ENCODE data around the gene LAMB1. TPM values are rescaled to one million over a fixed set of nuclear protein-coding genes. Genes with fewer than 3 reads are reported as not detected.
"Not testable (repeated sequence)": the region's sequence is repeated elsewhere in the genome, so short reads cannot be mapped to it uniquely, and the experiment has no call there.

LAMB1 gene
- total and polyA plus RNA-seq, 4 donors = 95.9 to 285 (median 173) TPM

GRCh38 chr7:107959527-107959898 lies 43.4 kb downstream of the LAMB1 start:
- no peak for DNase-seq
- H3K9me3 ChIP-seq (ENCODE audit: control insufficient read depth in 4 of 4, insufficient read depth in 3 of 4, low read length in 3 of 4) = no peaks in the 10 kb centered on the region
- no peak for TF ChIP-seq CTCF (IDR thresholded peaks at IDR 0.05; ENCODE audit: control extremely low read depth, extremely low read depth)
- ATAC-seq (ENCODE audit: insufficient read depth, low FRiP score) = no peak
- peaks cover 2 to 35% (median 17%) of the 10 kb centered on the region in 4 donors for H3K36me3 ChIP-seq (ENCODE audit: control insufficient read depth in 4 of 4, insufficient read depth in 4 of 4, low read length in 4 of 4)
- WGBS, 2 donors = 84 to 88% methylated on average over 10 of the region's 10 CpGs
- H3K4me1 ChIP-seq (ENCODE audit: control insufficient read depth in 5 of 5, insufficient read depth in 5 of 5, low read length in 5 of 5) = peaks cover 0 to 19% (median 4%) of the 10 kb centered on the region in 5 donors
- H3K27me3 ChIP-seq (ENCODE audit: control insufficient read depth in 3 of 3, insufficient read depth in 3 of 3, low read length in 2 of 3) = no peaks in the 10 kb centered on the region
- H3K9ac ChIP-seq (ENCODE audit: insufficient read depth in 1 of 2, low read length in 2 of 2) = no peak overlapping the region
- H3K4me3 ChIP-seq = no peak overlapping the region
- no peak overlapping the region for H3K27ac ChIP-seq (ENCODE audit: low read depth in 1 of 2, low read length in 1 of 2)

GRCh38 chr7:107958764-107959526 lies 44.0 kb downstream of the LAMB1 start:
- Histone ChIP-seq H3K27ac (ENCODE audit: low read depth in 1 of 2, low read length in 1 of 2) (peak overlapping the region in 1 of 2 donors; percentile 62), H3K9me3 (ENCODE audit: control insufficient read depth in 4 of 4, insufficient read depth in 3 of 4, low read length in 3 of 4) (no peaks in the 10 kb centered on the region), H3K4me1 (ENCODE audit: control insufficient read depth in 5 of 5, insufficient read depth in 5 of 5, low read length in 5 of 5) (peaks cover 0 to 19% (median 4%) of the 10 kb centered on the region in 5 donors), H3K27me3 (ENCODE audit: control insufficient read depth in 3 of 3, insufficient read depth in 3 of 3, low read length in 2 of 3) (no peaks in the 10 kb centered on the region), H3K4me3 (no peak overlapping the region), H3K36me3 (ENCODE audit: control insufficient read depth in 4 of 4, insufficient read depth in 4 of 4, low read length in 4 of 4) (peaks cover 2 to 30% (median 16%) of the 10 kb centered on the region in 4 donors), H3K9ac (ENCODE audit: insufficient read depth in 1 of 2, low read length in 2 of 2) (no peak overlapping the region)
- 79 to 87% methylated on average over 14 of the region's 14 CpGs for WGBS, 2 donors
- DNase-seq = peak in 2 of 3 donors; percentile 54 to 82
- peak; percentile 64 for ATAC-seq (ENCODE audit: insufficient read depth, low FRiP score)
- TF ChIP-seq CTCF (IDR thresholded peaks at IDR 0.05; ENCODE audit: control extremely low read depth, extremely low read depth) = no peak

- Histone ChIP-seq H3K9me3 (ENCODE audit: control insufficient read depth in 4 of 4, insufficient read depth in 3 of 4, low read length in 3 of 4) (no peaks in the 10 kb centered on the region), H3K27ac (ENCODE audit: low read depth in 1 of 2, low read length in 1 of 2) (no peak overlapping the region), H3K27me3 (ENCODE audit: control insufficient read depth in 3 of 3, insufficient read depth in 3 of 3, low read length in 2 of 3) (no peaks in the 10 kb centered on the region), H3K4me3 (no peak overlapping the region), H3K4me1 (ENCODE audit: control insufficient read depth in 5 of 5, insufficient read depth in 5 of 5, low read length in 5 of 5) (peaks cover 0 to 19% (median 4%) of the 10 kb centered on the region in 5 donors), H3K9ac (ENCODE audit: insufficient read depth in 1 of 2, low read length in 2 of 2) (no peak overlapping the region), H3K36me3 (ENCODE audit: control insufficient read depth in 4 of 4, insufficient read depth in 4 of 4, low read length in 4 of 4) (peaks cover 0 to 38% (median 16%) of the 10 kb centered on the region in 4 donors)
- no peak for TF ChIP-seq CTCF (IDR thresholded peaks at IDR 0.05; ENCODE audit: control extremely low read depth, extremely low read depth)
- DNase-seq (peak in 1 of 3 donors; percentile 37), ATAC-seq (ENCODE audit: insufficient read depth, low FRiP score) (no peak)
- WGBS, 2 donors = 75 to 88% methylated on average over 2 of the region's 2 CpGs
Observed at GRCh38 chr7:107957436-107957835, 45.5 kb downstream of the LAMB1 start.

GRCh38 chr7:107956950-107957349 lies 46.0 kb downstream of the LAMB1 start:
- not testable (repeated sequence) for H3K9ac ChIP-seq (ENCODE audit: insufficient read depth in 1 of 2, low read length in 2 of 2); H3K4me3 ChIP-seq; H3K27ac ChIP-seq (ENCODE audit: low read depth in 1 of 2, low read length in 1 of 2); DNase-seq; ATAC-seq (ENCODE audit: insufficient read depth, low FRiP score); H3K9me3 ChIP-seq (ENCODE audit: control insufficient read depth in 4 of 4, insufficient read depth in 3 of 4, low read length in 3 of 4); H3K27me3 ChIP-seq (ENCODE audit: control insufficient read depth in 3 of 3, insufficient read depth in 3 of 3, low read length in 2 of 3)
- peaks cover 0 to 17% (median 4%) of the 10 kb centered on the region in 5 donors for H3K4me1 ChIP-seq (ENCODE audit: control insufficient read depth in 5 of 5, insufficient read depth in 5 of 5, low read length in 5 of 5)
- H3K36me3 ChIP-seq (ENCODE audit: control insufficient read depth in 4 of 4, insufficient read depth in 4 of 4, low read length in 4 of 4) = peaks cover 0 to 37% (median 15%) of the 10 kb centered on the region in 4 donors
- 99% methylated on average over 4 of the region's 4 CpGs for WGBS, 2 donors

All from lung (tissue), 12 donors.